ENCODE measurements around the gene IFNA10. TPM values are rescaled to one million over a fixed set of nuclear protein-coding genes. Genes with fewer than 3 reads are reported as not detected.
"Not testable (repeated sequence)": the region's sequence is repeated elsewhere in the genome, so short reads cannot be mapped to it uniquely, and the experiment has no call there.

The IFNA10 gene
- total and polyA plus RNA-seq, 5 donors from 2014 or later: not detected

GRCh38 chr9:21236360-21236714 is 29.4 kb upstream of the IFNA10 start:
- H3K27me3 ChIP-seq (ENCODE audit: control insufficient read depth, insufficient read depth, low read length); ATAC-seq (ENCODE audit: low read depth in 2 of 2); H3K4me3 ChIP-seq (ENCODE audit: low read depth, low read length); H3K4me1 ChIP-seq (ENCODE audit: control insufficient read depth, insufficient read depth, low read length, poor library complexity, severe bottlenecking); H3K27ac Mint-ChIP-seq; H3K27ac ChIP-seq (ENCODE audit: insufficient read depth, low read length, poor library complexity, severe bottlenecking); H3K4me1 Mint-ChIP-seq; H3K36me3 Mint-ChIP-seq; H3K4me3 Mint-ChIP-seq; H3K9me3 ChIP-seq (ENCODE audit: control insufficient read depth in 2 of 2, low read length in 2 of 2); DNase-seq; H3K9me3 Mint-ChIP-seq; H3K36me3 ChIP-seq (ENCODE audit: control insufficient read depth, insufficient read depth, low read length): not testable (repeated sequence)
- peaks cover 30% of the 10 kb centered on the region for H3K27me3 Mint-ChIP-seq

- not testable (repeated sequence) for H3K27ac Mint-ChIP-seq; H3K4me3 ChIP-seq (ENCODE audit: low read depth, low read length); H3K27ac ChIP-seq (ENCODE audit: insufficient read depth, low read length, poor library complexity, severe bottlenecking); H3K4me1 ChIP-seq (ENCODE audit: control insufficient read depth, insufficient read depth, low read length, poor library complexity, severe bottlenecking); H3K9me3 Mint-ChIP-seq; H3K9me3 ChIP-seq (ENCODE audit: control insufficient read depth in 2 of 2, low read length in 2 of 2); H3K36me3 Mint-ChIP-seq; H3K36me3 ChIP-seq (ENCODE audit: control insufficient read depth, insufficient read depth, low read length); H3K4me1 Mint-ChIP-seq; H3K27me3 ChIP-seq (ENCODE audit: control insufficient read depth, insufficient read depth, low read length)
- ATAC-seq (ENCODE audit: low read depth in 2 of 2): peak; percentile 40 to 66
- DNase-seq: peak in 2 of 3 donors; percentile 28 to 50
- Mint-ChIP-seq H3K4me3 (peak overlapping the region in 2 of 4 donors; percentile 0 to 9), H3K27me3 (peaks cover 30% of the 10 kb centered on the region)
These were observed 28.8 kb upstream of the IFNA10 start for GRCh38 chr9:21235468-21236359.

DNA sequence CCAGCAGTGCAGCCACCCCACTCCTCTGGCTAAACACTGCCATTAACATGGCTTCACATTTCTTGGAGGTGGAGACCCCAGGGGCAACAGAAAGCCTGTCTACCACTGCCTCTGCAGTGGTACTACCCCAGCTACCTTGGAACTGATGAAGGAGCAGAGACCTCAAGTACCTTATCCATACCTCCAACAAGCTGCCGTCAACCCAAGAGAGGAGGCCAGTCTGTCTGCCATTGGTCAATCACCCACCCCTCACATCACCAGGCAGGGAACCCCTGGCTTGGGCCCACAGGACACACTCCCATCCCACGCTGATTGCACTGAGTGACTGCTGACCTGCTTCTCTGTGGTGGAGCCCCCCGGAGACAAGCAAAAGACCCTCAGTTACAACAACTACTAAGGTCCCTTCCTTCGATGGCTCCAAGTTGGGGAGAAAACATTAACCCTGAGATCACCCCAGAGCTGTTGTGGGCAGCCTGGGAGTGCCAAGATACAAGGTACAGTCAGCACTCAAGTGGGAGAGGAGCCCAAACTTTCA is 27.3 kb upstream of the IFNA10 start:
- Histone ChIP-seq H3K4me3 (ENCODE audit: low read depth, low read length) (no peak overlapping the region), H3K27ac (ENCODE audit: insufficient read depth, low read length, poor library complexity, severe bottlenecking) (no peak overlapping the region), H3K4me1 (ENCODE audit: control insufficient read depth, insufficient read depth, low read length, poor library complexity, severe bottlenecking) (no peaks in the 10 kb centered on the region), H3K36me3 (ENCODE audit: control insufficient read depth, insufficient read depth, low read length) (no peaks in the 10 kb centered on the region), H3K9me3 (ENCODE audit: control insufficient read depth in 2 of 2, low read length in 2 of 2) (no peaks in the 10 kb centered on the region), H3K27me3 (ENCODE audit: control insufficient read depth, insufficient read depth, low read length) (peaks cover under 1% of the 10 kb centered on the region)
- H3K27ac Mint-ChIP-seq: no peak overlapping the region
- peaks cover 0 to 2% (median 0%) of the 10 kb centered on the region in 7 donors for H3K9me3 Mint-ChIP-seq
- DNase-seq (no peak), ATAC-seq (ENCODE audit: low read depth in 2 of 2) (no peak)
- no peak overlapping the region for H3K4me3 Mint-ChIP-seq
- H3K4me1 Mint-ChIP-seq: peaks cover 0 to 6% (median 2%) of the 10 kb centered on the region in 4 donors
- H3K27me3 Mint-ChIP-seq: peaks cover 27% of the 10 kb centered on the region
- no peaks in the 10 kb centered on the region for H3K36me3 Mint-ChIP-seq

DNA sequence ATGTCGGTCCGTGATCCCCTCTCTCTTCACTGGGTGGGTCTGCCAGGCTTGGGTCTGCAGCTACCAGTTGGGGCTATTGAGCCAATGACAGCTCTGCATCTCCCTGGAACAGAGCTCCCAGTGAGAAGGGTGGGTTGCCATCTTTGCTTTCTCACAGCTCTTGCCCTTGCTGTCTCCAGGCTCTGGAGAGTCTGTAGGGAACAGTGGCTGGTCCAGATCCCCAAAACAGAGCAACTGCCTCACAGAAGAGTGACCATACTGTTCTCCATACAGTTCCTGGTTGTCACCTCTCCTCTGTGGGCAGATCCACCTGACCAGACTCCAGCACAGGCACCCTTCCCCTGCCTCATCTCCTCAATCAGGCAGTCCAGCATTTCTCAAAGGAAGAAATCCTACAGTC is 26.3 kb upstream of the IFNA10 start:
- Mint-ChIP-seq H3K36me3 (no peaks in the 10 kb centered on the region), H3K4me3 (no peak overlapping the region), H3K4me1 (peaks cover 0 to 6% (median 2%) of the 10 kb centered on the region in 4 donors), H3K27ac (no peak overlapping the region), H3K27me3 (peaks cover 25% of the 10 kb centered on the region), H3K9me3 (peaks cover 0 to 2% (median 0%) of the 10 kb centered on the region in 7 donors)
- no peak overlapping the region for H3K4me3 ChIP-seq (ENCODE audit: low read depth, low read length)
- no peaks in the 10 kb centered on the region for H3K9me3 ChIP-seq (ENCODE audit: control insufficient read depth in 2 of 2, low read length in 2 of 2)
- no peaks in the 10 kb centered on the region for H3K27me3 ChIP-seq (ENCODE audit: control insufficient read depth, insufficient read depth, low read length)
- H3K27ac ChIP-seq (ENCODE audit: insufficient read depth, low read length, poor library complexity, severe bottlenecking): no peak overlapping the region
- H3K4me1 ChIP-seq (ENCODE audit: control insufficient read depth, insufficient read depth, low read length, poor library complexity, severe bottlenecking): no peaks in the 10 kb centered on the region
- H3K36me3 ChIP-seq (ENCODE audit: control insufficient read depth, insufficient read depth, low read length): no peaks in the 10 kb centered on the region
- ATAC-seq (ENCODE audit: low read depth in 2 of 2) (no peak), DNase-seq (no peak)

DNA sequence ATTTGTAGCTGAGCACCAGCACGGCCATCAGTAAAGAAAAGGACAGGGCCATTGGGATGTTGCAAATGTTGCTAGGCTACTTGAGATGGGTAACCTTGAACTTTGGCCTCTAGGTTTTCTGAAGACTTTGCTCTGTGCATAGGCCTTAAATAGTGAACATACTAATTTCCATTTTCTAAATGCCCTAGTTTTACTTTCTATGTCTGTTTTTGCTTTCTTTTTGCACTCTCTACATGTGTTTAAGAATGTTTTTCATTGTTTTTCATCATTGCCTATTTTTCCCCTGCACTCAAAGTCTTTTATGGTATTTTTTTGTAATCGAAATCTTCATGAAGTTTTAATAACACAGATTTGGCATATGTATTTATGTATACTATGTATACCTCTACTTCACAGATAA is 21.2 kb upstream of the IFNA10 start, which contains the start of gene IFNA17:
IFNA17 (minus strand) TSS at position 101 of the 400 bp plus-strand sequence; CDS start at position 52, 49 bp downstream.
- Mint-ChIP-seq H3K4me1 (no peaks in the 10 kb centered on the region), H3K27me3 (no peaks in the 10 kb centered on the region), H3K9me3 (peaks cover 0 to 2% (median 0%) of the 10 kb centered on the region in 7 donors), H3K27ac (no peak within 1 kb of the TSS), H3K36me3 (no peaks in the 10 kb centered on the region), H3K4me3 (no peak within 1 kb of the TSS)
- Histone ChIP-seq H3K27me3 (ENCODE audit: control insufficient read depth, insufficient read depth, low read length) (no peaks in the 10 kb centered on the region), H3K4me1 (ENCODE audit: control insufficient read depth, insufficient read depth, low read length, poor library complexity, severe bottlenecking) (no peaks in the 10 kb centered on the region), H3K9me3 (ENCODE audit: control insufficient read depth in 2 of 2, low read length in 2 of 2) (no peaks in the 10 kb centered on the region), H3K4me3 (ENCODE audit: low read depth, low read length) (no peak within 1 kb of the TSS), H3K27ac (ENCODE audit: insufficient read depth, low read length, poor library complexity, severe bottlenecking) (no peak within 1 kb of the TSS), H3K36me3 (ENCODE audit: control insufficient read depth, insufficient read depth, low read length) (no peaks in the 10 kb centered on the region)
- DNase-seq (no peak), ATAC-seq (ENCODE audit: low read depth in 2 of 2) (no peak)

GRCh38 chr9:21217211-21217610 is 10.3 kb upstream of the IFNA10 start, which contains the start of gene IFNA16:
Gene IFNA16 (minus strand): TSS chr9:21217311. CDS start chr9:21217305, 6 bp downstream.
- H3K36me3 Mint-ChIP-seq; H3K9me3 ChIP-seq (ENCODE audit: control insufficient read depth in 2 of 2, low read length in 2 of 2); H3K36me3 ChIP-seq (ENCODE audit: control insufficient read depth, insufficient read depth, low read length); H3K4me1 ChIP-seq (ENCODE audit: control insufficient read depth, insufficient read depth, low read length, poor library complexity, severe bottlenecking); H3K27me3 ChIP-seq (ENCODE audit: control insufficient read depth, insufficient read depth, low read length); H3K27ac ChIP-seq (ENCODE audit: insufficient read depth, low read length, poor library complexity, severe bottlenecking); H3K4me3 Mint-ChIP-seq; H3K4me3 ChIP-seq (ENCODE audit: low read depth, low read length); H3K4me1 Mint-ChIP-seq; H3K9me3 Mint-ChIP-seq; H3K27ac Mint-ChIP-seq; ATAC-seq (ENCODE audit: low read depth in 2 of 2); DNase-seq: not testable (repeated sequence)
- peaks cover 22% of the 10 kb centered on the region for H3K27me3 Mint-ChIP-seq

- peaks cover 25% of the 10 kb centered on the region for H3K27me3 Mint-ChIP-seq
- ATAC-seq (ENCODE audit: low read depth in 2 of 2); H3K27ac ChIP-seq (ENCODE audit: insufficient read depth, low read length, poor library complexity, severe bottlenecking); H3K27me3 ChIP-seq (ENCODE audit: control insufficient read depth, insufficient read depth, low read length); H3K9me3 Mint-ChIP-seq; H3K4me1 Mint-ChIP-seq; H3K4me3 ChIP-seq (ENCODE audit: low read depth, low read length); H3K27ac Mint-ChIP-seq; H3K36me3 ChIP-seq (ENCODE audit: control insufficient read depth, insufficient read depth, low read length); H3K4me1 ChIP-seq (ENCODE audit: control insufficient read depth, insufficient read depth, low read length, poor library complexity, severe bottlenecking); H3K36me3 Mint-ChIP-seq; H3K9me3 ChIP-seq (ENCODE audit: control insufficient read depth in 2 of 2, low read length in 2 of 2): not testable (repeated sequence)
- H3K4me3 Mint-ChIP-seq: peak overlapping the region in 2 of 4 donors; percentile 3 to 59
- DNase-seq: peak in 2 of 3 donors; percentile 2 to 26
These were observed 6.7 kb upstream of the IFNA10 start for GRCh38 chr9:21213411-21214326.
